GM13977 (cell line): ENCODE measurements around the gene FKBP15.

Experiments
- DNase-seq: peaks from one replicate; pipeline ENCODE4 v3.0.0; 2012; ENCODE audit warnings: low spot score
- in situ Hi-C: fragments of 300-500 bp; cut with MboI; formaldehyde crosslinking; loops from one replicate; pipeline ENCODE4 v1.12.0; 2022; ENCODE audit warnings: low sequenced_read_pairs, low pct_unique_long_range_greater_than_20kb, mixed read lengths, inconsistent platforms; ENCODE audit not compliant: unreplicated experiment
- TF ChIP-seq, protein P1 (sequence below): IDR thresholded peaks from 2 replicates; pipeline ENCODE4 v1.5.1; 2012; ENCODE audit warnings: mild to moderate bottlenecking, control low read depth; ENCODE audit not compliant: insufficient read depth; ENCODE audit errors: extremely low read depth, missing control alignments

FKBP15 gene, protein sequence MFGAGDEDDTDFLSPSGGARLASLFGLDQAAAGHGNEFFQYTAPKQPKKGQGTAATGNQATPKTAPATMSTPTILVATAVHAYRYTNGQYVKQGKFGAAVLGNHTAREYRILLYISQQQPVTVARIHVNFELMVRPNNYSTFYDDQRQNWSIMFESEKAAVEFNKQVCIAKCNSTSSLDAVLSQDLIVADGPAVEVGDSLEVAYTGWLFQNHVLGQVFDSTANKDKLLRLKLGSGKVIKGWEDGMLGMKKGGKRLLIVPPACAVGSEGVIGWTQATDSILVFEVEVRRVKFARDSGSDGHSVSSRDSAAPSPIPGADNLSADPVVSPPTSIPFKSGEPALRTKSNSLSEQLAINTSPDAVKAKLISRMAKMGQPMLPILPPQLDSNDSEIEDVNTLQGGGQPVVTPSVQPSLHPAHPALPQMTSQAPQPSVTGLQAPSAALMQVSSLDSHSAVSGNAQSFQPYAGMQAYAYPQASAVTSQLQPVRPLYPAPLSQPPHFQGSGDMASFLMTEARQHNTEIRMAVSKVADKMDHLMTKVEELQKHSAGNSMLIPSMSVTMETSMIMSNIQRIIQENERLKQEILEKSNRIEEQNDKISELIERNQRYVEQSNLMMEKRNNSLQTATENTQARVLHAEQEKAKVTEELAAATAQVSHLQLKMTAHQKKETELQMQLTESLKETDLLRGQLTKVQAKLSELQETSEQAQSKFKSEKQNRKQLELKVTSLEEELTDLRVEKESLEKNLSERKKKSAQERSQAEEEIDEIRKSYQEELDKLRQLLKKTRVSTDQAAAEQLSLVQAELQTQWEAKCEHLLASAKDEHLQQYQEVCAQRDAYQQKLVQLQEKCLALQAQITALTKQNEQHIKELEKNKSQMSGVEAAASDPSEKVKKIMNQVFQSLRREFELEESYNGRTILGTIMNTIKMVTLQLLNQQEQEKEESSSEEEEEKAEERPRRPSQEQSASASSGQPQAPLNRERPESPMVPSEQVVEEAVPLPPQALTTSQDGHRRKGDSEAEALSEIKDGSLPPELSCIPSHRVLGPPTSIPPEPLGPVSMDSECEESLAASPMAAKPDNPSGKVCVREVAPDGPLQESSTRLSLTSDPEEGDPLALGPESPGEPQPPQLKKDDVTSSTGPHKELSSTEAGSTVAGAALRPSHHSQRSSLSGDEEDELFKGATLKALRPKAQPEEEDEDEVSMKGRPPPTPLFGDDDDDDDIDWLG

DNA sequence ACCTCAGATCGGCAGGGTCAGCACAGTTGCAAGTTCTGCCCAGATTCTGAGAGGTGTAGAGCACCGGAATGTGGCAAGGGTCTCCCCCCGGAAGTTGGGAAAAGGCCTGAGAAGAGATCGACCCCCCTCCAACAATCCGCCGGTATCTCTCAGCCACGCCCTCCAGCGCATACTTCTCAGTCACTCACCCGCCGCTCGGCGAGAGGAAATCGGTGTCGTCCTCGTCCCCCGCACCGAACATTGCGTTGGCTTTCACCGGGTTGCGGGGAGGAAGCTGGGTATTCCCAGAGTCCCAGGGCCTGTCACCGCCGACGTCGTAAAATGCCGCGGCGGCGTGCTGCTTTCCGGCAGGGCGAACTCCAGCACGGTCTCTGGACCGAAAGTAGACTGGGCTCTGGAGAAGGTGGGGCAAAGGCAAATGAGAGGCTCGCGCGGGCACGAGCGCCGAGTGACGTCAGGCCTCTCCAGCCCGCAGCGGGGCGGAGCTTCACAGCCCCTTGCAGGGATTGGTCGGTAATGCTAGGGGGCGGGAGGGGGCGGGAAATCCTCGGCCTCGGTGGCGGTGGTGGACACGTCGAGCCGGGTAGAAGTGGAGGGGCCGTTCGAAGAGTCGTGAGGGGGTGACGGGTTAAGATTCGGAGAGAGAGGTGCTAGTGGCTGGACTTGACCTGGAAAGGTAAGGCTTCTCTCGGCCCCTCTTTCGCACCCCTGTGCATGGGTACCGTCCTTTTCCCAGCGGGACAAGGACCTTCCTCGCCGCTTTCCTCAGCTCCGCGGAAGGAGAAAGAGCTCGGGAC is at the start of gene FKBP15, which contains the start of gene SLC31A1:
Gene FKBP15, minus strand, starts transcription at position 275 of the 797 bp plus-strand sequence. Its CDS starts 34 bp downstream, at position 241.
Gene SLC31A1, plus strand, starts transcription at position 542 of the 797 bp plus-strand sequence. CDS start 34,605 bp downstream, outside the sequence.
- in situ Hi-C loops, result no loop called here
- DNase-seq, result peak; percentile 94
- TF ChIP-seq, protein P1, sequence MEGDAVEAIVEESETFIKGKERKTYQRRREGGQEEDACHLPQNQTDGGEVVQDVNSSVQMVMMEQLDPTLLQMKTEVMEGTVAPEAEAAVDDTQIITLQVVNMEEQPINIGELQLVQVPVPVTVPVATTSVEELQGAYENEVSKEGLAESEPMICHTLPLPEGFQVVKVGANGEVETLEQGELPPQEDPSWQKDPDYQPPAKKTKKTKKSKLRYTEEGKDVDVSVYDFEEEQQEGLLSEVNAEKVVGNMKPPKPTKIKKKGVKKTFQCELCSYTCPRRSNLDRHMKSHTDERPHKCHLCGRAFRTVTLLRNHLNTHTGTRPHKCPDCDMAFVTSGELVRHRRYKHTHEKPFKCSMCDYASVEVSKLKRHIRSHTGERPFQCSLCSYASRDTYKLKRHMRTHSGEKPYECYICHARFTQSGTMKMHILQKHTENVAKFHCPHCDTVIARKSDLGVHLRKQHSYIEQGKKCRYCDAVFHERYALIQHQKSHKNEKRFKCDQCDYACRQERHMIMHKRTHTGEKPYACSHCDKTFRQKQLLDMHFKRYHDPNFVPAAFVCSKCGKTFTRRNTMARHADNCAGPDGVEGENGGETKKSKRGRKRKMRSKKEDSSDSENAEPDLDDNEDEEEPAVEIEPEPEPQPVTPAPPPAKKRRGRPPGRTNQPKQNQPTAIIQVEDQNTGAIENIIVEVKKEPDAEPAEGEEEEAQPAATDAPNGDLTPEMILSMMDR, result no peak

DNA sequence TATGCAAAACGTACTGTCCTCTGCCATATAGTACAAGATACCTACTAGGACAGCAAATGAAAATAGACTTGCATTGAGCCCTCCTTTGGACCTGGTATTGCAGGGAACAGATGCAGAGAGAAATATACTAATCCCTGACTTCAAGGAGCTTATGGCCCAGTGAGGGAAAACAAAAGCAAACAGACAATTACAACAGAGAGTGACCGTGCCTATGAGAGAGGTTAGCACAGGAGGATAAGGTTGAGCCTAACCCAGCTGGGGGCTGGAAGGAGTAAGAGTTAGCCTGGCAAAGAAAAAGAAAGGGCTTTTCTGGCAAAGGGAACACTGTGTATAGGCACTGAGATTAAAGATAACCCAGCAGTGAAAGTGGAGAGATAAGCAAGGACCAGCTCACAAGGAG is 48.8 kb upstream of the FKBP15 start:
- in situ Hi-C loops, result no loop called here
- TF ChIP-seq, protein P1, result no peak
- no peak for DNase-seq

DNA sequence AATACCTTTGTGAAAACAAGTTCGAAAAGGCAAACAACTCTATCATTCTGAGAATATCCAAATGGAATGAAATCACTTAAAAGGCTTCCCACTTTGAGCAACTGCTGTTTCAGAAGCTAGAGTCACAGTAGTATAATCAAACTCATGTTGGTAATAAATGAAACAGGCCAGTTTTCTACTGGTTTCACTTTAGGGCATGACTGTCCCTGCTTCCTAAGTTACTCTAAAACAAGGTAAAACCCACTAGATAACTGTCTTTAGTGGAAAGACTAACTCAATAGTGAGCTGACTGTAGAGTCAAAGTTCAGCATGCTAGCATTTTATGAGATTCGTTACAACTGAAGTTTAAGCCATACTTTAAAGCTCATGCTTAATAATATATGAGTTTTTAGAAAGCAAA is 48.3 kb upstream of the FKBP15 start:
- in situ Hi-C loops, result no loop called here
- TF ChIP-seq, protein P1, result no peak
- DNase-seq, result no peak

DNA sequence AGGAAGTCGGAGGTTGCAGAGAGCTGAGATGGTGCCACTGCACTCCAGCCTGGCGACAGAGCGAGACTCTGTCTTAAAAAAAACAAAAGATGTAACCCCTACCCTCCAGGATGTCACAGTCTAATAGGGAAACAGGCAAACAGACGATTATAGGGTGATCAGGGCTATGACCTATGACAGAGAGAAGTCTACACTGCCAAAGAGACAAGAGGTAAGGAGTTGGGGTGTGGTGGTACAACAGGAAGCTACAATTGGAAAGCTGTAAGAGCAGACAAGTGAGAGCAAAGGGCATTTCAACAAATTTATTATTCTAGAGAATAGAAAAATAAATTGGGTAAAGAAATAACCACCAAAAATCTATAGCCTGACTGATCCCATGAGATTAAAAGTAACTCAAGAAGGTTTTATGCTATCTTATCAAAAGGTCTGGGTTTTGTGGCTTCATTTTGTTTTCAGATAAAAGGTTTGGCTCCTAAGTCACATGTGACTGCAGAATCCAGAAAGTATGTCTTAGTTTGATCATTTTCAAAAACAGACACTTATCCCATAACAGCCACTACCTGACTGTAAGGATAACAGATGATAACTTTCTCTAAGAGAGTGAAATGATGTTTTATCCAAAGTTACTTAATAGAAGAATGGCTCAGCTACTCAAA is 47.0 kb upstream of the FKBP15 start:
- in situ Hi-C loops, result no loop called here
- DNase-seq, result no peak
- TF ChIP-seq, protein P1, result no peak

DNA sequence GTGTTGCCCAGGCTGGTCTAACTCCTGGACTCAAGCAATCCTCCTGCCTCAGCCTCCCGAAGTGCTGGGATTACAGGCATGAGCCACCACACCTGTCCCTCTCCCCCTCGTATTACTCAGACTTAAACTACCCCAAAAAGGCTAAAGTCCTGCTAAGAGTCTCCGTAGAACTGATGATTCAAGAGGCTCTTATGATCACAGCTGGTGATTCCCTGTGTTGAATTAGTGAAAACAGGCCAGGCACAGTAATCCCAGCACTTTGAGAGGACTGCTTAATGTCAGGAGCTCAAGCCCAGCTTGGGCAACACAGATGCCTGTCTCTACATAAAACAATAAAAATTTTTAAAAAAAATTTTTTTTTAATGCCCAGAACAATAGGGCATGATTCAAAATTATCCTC is 45.1 kb upstream of the FKBP15 start:
- in situ Hi-C loops, result no loop called here
- TF ChIP-seq, protein P1, result no peak
- no peak for DNase-seq
